ENCODE measurements around the gene CHST13. TPM values are rescaled to one million over a fixed set of nuclear protein-coding genes. Genes with fewer than 3 reads are reported as not detected.

Gene CHST13
- total RNA-seq, 4 donors from 2014 or later: 0.23 to 0.95 TPM; not detected in 2

DNA sequence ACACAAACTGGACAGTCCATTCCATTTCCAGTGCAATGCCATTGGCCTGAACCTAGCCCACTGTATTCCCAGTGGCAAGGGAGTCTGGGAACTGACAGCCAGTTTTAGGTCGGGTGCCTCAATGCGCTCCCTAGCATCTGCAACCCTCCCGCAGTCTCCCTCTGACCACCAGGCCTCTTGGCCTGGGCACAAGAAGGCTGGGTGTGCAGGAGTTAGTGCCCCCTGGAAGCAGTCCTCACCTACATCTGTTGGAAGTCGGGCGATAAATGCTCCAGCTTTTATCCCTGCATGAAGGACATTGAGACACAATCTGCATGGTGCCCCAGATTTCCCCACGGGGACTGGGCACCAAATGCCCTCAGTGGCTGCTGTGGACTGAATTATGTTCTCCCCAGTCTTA is 22.1 kb downstream of the CHST13 start:
- Histone ChIP-seq H3K9me3 (peaks cover 0 to 5% (median 0%) of the 10 kb centered on the region in 3 donors), H3K27me3 (peaks cover 0 to 76% (median 0%) of the 10 kb centered on the region in 4 donors), H3K36me3 (no peaks in the 10 kb centered on the region), H3K27ac (no peak overlapping the region), H3K4me1 (peaks cover 0 to under 1% (median 0%) of the 10 kb centered on the region in 3 donors), H3K4me3 (no peak overlapping the region)
- intact Hi-C loops (cut with DNase I): no loop called here
- no peak for TF ChIP-seq POLR2A (IDR thresholded peaks at IDR 0.05)
- TF ChIP-seq, protein P1, sequence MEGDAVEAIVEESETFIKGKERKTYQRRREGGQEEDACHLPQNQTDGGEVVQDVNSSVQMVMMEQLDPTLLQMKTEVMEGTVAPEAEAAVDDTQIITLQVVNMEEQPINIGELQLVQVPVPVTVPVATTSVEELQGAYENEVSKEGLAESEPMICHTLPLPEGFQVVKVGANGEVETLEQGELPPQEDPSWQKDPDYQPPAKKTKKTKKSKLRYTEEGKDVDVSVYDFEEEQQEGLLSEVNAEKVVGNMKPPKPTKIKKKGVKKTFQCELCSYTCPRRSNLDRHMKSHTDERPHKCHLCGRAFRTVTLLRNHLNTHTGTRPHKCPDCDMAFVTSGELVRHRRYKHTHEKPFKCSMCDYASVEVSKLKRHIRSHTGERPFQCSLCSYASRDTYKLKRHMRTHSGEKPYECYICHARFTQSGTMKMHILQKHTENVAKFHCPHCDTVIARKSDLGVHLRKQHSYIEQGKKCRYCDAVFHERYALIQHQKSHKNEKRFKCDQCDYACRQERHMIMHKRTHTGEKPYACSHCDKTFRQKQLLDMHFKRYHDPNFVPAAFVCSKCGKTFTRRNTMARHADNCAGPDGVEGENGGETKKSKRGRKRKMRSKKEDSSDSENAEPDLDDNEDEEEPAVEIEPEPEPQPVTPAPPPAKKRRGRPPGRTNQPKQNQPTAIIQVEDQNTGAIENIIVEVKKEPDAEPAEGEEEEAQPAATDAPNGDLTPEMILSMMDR (IDR thresholded peaks at IDR 0.05): no peak
- no peak for DNase-seq
- WGBS, 2 donors: 91% methylated on average over 6 of the region's 6 CpGs; no CpG with 5 or more reads in 1 of the 2 donors

DNA sequence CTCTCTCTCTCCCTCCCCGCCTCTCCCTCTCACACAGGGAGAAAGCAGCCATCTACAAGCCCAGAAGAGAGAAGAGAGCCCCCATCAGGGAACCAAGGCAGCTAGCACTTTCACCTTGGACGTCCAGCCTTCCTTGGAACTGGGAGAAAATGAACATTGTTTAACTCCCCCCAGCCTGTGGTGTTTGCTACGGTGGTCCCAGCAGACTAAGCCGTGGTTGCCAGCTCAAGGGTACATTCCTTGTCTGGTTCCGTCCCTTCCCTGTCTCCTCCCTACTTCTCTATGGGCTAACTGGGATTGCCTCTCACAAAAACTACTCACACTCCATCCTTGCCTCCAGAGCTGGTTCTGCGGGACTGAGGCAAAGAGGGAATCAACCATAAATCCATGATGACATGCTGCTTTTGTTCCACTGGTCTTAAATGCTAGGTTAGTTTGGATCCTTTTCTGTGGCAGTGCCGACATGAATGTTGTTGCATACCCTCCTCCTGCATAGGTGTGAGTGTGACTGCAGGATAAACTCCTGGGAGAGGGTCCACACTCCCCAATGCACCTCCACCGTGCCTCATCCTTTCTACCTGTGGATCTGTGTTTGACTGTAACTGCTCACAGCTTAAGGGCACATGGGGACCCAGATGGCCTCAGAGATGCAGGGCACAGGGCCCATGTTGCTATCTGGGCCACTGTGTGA is 22.7 kb downstream of the CHST13 start:
- Histone ChIP-seq H3K9me3 (peaks cover 0 to 5% (median 0%) of the 10 kb centered on the region in 3 donors), H3K4me3 (no peak overlapping the region), H3K27me3 (peaks cover 0 to 75% (median 0%) of the 10 kb centered on the region in 4 donors), H3K27ac (no peak overlapping the region), H3K36me3 (no peaks in the 10 kb centered on the region), H3K4me1 (no peaks in the 10 kb centered on the region)
- TF ChIP-seq, protein P1 (IDR thresholded peaks at IDR 0.05): no peak
- no peak for TF ChIP-seq POLR2A (IDR thresholded peaks at IDR 0.05)
- DNase-seq: no peak
- intact Hi-C loops (cut with DNase I): no loop called here
- 55 to 68% methylated on average over 8 of the region's 8 CpGs for WGBS, 2 donors

DNA sequence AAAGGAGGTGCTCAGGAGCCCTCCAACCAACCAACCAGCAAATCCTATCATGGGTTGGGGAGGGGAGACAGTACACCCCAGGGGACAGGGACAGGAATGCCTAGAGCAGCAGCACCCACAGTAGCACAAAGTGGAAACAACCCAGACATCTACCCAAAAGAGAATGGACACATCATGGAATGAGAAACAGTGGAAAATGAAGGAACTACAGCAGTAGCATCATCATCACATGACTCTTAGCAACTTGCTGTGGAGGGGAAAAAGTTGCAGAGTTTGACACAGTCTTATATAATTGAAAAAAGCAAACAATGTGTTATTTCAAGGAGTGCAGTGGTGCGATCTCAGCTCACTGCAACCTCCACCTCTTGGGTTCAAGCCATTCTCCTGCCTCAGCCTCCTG is 23.8 kb downstream of the CHST13 start:
- H3K9me3 ChIP-seq: no peaks in the 10 kb centered on the region
- no peak overlapping the region for H3K4me3 ChIP-seq
- H3K4me1 ChIP-seq: no peaks in the 10 kb centered on the region
- 44 to 67% methylated on average over 1 of the region's 1 CpG for WGBS, 2 donors
- no peak for DNase-seq
- peaks cover 0 to 74% (median 0%) of the 10 kb centered on the region in 4 donors for H3K27me3 ChIP-seq
- H3K36me3 ChIP-seq: no peaks in the 10 kb centered on the region
- intact Hi-C loops (cut with DNase I): no loop called here
- TF ChIP-seq POLR2A (IDR thresholded peaks at IDR 0.05): no peak
- TF ChIP-seq, protein P1 (IDR thresholded peaks at IDR 0.05): no peak
- no peak overlapping the region for H3K27ac ChIP-seq

DNA sequence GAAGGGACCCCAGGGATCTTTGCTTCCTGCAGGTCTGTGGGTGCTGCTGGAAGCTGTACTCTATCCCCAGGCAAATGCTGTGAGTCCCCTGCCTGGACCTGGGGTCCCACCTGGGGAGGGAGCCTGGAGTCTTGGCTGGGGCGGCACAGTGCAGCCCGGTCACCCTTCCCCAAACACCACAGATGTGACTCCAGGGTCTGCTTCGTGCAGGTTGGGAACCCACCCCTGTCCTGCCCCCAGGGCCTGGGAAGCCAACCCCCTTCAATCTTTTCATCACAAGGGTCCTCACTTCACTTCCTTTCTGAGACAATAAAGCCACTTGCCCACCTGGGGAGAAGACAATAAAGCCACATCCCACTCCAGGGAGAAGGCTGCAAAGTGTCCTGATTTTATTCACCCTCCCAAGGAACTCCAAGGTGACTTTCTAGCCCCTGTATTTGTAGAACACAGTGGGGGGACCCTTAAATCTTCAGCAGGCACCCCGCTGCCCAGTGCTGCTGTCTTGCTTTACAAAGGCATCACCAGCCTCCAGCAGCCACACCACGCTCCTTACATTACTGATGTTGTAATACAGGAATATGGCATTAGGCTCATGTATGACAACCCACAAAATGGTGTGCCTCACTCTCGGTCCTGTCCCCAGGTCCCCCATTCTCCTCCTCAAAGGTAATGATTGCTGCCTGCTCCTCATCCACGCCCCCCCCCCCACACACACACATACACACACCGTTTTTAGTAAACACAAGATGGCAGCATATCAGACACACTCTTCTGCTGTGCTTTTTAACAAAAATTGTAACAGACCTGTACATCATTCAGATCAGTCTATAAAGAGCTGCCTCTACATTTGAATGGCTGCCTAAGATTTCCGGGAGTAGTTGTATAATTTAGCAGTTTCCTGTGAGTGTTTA is 24.9 kb downstream of the CHST13 start:
- Histone ChIP-seq H3K27me3 (peaks cover 0 to 63% (median 0%) of the 10 kb centered on the region in 4 donors), H3K4me3 (no peak overlapping the region), H3K9me3 (no peaks in the 10 kb centered on the region), H3K27ac (no peak overlapping the region), H3K4me1 (no peaks in the 10 kb centered on the region), H3K36me3 (no peaks in the 10 kb centered on the region)
- TF ChIP-seq, protein P1 (IDR thresholded peaks at IDR 0.05): no peak
- no peak for TF ChIP-seq POLR2A (IDR thresholded peaks at IDR 0.05)
- DNase-seq: no peak
- intact Hi-C loops (cut with DNase I): no loop called here
- WGBS, 2 donors: 37 to 56% methylated on average over 6 to 7 of the region's 9 CpGs
